Mammary epithelial cell (primary cell): Measurements from ENCODE around the gene ATP7B.

Experiments used
- CTCF ChIP-seq, 2 donors: IDR thresholded peaks in 1 of 2; conservative IDR thresholded peaks in 1 of 2; 2 replicates each; pipeline ENCODE4 v1.5.1; 2011 to 2012; ENCODE audit warnings: inconsistent platforms in 2 of 2, low read length in 2 of 2, mild to moderate bottlenecking in 2 of 2, control low read depth in 1 of 2, low read depth in 1 of 2; ENCODE audit not compliant: insufficient read depth in 1 of 2; ENCODE audit errors: extremely low read depth in 1 of 2
- EZH2 ChIP-seq: IDR thresholded peaks from 2 replicates; pipeline ENCODE4 v1.6.1; 2012; ENCODE audit warnings: low read length, inconsistent platforms, borderline replicate concordance

- TF ChIP-seq CTCF (conservative IDR thresholded peaks at IDR 0.05 in 1 of 2, IDR thresholded peaks at IDR 0.05 in 1 of 2; ENCODE audit: extremely low read depth in 1 of 2, insufficient read depth in 1 of 2, low read depth in 1 of 2, low read length in 2 of 2) (no peak), EZH2 (no peak)
Observed at GRCh38 chr13:51907040-51907732, 104.1 kb downstream of the ATP7B start.
